GM19025 (cell line): Measurements from ENCODE around the gene TC2N.
A peak's percentile ranks its signal among the peaks of the same experiment; 100 is the strongest.
"Not testable (repeated sequence)": the region's sequence is repeated elsewhere in the genome, so short reads cannot be mapped to it uniquely, and the experiment has no call there.

Experiments used
- ATAC-seq: cut with Tn5 transposase; IDR thresholded peaks from one replicate; pipeline ENCODE4 v1.9.1; 2021; ENCODE audit warnings: mild to moderate bottlenecking, low read depth, moderate library complexity; ENCODE audit not compliant: unreplicated experiment

Gene TC2N

DNA sequence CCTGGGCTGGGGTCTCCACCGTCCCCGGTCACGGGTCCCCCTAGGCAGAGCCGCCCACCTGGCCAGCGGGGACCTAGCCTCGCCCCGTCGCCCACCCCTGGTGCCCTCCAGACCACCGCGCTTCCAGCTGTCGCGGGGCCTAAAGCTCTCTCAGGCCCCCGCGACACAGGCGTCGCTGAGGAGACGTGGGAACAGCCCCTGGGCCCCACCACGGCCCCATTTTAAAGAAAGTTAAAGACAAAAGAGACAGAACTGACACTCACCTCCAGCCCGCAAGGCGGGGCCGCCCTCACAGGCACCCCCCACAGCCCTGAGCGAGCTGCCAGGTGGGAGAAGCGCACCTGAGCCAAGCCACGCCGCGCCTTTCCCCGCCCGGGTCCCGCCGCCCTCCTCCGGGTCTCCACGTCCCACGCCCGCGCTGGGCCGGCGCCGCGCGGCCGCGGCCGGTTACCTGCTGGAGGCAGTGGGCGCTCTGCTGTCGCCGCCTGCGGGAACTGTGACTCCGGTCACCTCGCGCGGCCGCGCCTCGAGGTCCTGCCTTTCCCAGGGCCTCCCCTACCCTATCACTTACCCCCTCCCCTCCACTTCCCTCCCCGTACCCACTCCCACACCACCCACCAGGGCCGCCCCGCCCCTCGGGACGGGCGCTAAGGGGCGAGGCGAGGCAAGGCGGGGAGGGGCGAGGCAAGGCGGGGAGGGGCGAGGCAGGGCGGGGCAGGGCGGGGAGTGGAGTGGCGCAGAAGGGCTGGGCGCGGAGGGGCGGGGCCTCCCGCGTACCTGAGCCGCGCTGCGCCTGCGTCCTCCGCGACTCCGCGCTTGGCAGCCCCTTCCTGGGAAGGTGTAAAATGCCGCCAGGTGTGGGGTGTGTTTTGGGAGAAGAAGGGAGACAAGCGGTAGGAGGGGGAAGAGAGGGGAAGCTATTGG, 31.2 kb downstream of the TC2N start:
- peak; percentile 54 for ATAC-seq

DNA sequence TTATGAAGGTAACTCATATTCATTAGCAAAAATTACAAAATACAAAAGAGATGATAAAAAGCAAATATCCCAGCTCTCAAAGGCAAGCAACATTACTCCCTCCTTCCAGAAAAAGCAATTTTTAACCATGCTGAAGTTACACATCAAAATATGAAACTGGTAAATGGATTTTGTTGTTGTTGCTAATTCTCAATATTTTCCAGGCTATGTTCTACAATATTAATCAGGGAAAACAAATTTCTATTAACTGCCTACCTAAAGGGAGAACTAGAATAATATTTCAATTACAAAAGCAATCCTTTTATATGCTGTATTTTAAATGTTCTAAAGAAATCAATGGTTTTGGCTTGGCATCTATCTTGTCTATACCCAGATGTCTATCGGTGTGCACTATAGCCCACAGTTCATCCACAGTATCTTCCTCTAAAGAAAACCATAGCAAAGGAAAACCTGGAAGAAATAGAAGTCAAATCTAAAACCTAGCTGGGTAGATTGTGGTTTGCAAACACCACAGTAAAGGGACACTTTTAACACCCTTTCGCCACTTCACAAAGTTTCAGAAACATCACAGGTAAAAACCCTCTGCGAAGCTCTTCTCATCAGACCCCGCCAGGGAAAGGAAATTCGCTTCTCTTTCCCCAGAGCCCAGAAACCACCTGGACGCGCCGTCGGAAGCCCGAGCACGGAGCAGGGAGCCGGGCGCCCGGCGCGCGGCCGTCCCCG, 32.0 kb downstream of the TC2N start:
- peak; percentile 17 for ATAC-seq

DNA sequence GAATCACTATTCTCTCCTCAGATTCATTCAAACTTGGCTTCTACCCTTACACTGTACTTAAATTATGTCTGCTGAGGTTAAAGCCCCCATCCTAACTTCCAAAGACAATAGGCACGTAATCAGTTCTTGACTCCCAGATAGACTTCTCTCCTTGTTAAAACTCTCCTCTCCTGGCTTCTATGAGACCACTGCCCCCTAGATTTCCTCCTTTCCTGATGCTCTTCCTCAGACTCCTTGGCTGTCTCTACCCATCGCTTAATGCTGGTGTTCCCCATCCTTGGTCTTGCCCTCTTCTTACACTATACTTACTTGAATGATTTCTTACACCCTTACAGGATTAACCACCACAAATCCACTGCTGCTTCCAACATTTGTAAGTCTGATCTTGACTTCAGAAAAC, 32.8 kb downstream of the TC2N start:
- ATAC-seq = no peak

DNA sequence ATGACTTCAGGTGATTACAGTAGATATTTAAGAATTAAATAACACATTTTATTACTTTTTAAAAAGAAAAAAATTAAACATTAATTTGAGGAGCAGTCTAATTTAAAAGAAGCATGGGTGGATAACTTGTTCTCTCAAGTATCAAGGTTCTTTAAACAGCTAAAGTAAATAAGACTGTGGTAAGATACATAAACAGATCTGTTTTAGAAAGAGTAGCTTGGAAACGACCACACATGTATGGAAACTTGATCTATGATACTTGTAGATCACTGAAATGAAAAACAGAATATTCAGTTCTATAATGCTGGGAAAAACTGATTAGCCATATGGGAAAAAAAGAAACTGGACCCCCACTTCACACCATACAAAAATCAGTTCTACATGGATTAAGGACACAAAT, 36.0 kb downstream of the TC2N start:
- ATAC-seq = no peak

DNA sequence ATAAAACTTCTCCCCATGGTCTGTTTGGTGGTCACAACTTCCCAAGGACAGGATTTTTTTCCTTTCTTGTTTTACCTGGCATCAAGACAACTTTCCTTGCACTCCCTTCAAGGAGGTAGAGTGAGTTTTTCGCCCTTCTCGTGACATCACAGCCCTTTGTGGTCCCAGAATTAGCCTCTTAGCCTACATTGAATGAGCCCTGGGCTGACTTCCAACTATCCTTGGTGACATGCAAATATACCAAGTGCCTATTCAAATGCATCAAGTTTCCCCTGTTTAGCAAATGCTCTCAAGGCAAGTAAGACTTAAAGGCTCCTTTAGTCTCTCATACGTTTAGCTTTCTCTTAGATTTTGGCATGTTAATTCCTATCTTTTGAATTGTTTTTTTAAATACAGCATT, 36.6 kb downstream of the TC2N start:
- ATAC-seq = peak; percentile 77

DNA sequence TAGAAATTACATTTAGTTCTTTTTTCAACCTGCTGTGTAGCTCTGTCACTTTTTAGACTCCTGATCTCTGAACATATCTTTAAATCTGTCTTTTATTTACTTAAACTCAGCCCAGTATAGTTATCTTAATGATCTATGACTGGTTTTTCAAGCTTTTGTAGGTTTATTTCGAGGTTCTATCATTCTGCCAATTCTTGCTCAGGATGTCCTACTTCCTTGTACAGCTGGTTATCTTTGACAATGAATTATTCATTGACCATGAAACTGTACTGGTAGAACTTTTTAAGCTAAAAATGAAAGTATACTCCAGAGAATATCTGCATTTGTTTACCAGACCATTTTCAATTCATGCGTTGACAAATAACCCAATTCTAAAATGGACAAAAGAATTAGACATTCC, 37.8 kb downstream of the TC2N start:
- no peak for ATAC-seq

DNA sequence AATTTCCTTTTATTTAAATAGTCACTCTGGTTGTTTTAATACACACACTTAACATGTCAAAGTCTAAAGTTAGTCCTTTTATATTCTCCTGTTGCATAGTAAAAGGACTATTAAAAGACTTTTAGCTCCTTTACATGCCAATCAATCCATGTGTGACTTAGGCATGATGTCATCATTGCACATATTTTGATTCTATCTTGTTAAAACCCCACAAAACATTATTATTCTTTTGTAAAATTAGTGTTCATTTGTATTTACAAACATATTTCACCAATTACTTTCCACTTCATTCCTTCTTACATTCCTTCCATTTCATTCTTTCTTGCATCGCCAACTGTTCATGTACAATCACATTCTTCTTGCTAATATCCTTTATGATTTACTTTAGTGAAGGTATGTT, 39.6 kb downstream of the TC2N start:
- no peak for ATAC-seq

DNA sequence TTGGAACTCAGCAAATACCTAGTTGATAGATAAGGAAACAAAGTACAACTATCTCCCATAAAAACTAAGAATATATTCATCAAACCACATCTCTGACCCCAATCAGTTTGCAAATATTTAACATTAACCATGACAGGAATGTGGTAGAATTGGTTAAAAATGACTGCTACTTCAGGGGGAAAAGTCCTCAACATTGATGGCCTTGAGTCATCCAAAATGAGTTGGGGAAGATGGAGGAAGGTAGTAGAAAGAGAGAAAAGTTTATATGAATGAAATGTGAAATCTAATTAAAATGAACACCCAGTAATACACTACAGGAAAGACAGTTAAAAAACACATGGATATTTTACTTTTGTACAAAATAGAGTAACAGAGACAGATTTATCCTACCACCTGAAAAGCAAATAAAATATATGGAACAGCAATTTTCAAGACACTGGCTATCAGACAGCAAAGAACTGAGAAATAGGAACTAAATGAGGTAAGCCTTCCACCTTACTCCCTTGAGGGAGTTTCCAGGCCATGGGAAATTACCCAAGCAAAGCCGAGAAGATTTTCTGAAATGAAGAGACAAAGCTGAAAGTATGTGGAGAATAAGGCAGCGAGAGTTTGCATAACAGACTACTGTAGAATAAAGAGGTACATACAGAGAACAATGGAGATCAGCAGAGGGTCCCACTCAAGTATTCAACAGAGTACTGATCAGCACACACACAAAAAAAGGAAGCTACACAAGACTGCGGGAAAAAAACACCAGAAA, 49.6 kb downstream of the TC2N start:
- no peak for ATAC-seq

DNA sequence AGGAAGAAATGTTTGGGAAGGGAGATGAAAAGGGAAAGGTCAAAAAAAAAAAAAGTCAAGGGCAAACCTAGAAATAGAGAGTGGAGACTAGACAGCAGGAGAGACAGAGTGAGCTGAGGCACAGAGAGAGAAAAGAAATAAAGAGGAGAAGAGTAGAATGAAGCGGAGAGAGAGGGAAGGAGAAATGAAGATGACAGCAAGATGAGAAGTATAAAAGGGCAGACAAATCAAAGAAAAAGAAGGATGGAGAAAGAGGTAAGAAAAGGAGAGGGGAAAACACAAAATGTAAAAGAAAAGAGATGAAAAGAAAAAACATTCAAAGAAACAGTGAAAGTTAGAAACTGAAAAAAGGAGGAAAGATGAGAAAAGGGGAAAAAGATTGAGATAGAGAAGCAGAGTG, 53.0 kb downstream of the TC2N start:
- no peak for ATAC-seq

DNA sequence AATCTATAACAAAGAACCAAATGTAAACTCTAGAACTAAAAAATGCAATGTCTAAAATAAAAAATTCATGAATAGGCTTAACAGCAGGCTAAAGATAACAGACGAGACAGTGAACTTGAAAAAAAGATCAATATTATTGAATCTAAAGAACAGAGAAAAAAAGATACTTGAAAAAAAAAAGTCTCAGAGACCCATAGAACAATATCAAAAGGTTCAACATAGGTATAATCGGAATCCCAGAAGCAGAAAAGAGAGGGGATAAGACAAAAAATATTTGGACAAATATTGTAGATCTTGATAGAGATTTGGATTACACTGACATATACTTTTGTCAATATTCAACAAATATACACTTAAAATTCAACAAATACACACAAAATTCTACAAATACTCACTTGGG, 56.6 kb downstream of the TC2N start:
- no peak for ATAC-seq

DNA sequence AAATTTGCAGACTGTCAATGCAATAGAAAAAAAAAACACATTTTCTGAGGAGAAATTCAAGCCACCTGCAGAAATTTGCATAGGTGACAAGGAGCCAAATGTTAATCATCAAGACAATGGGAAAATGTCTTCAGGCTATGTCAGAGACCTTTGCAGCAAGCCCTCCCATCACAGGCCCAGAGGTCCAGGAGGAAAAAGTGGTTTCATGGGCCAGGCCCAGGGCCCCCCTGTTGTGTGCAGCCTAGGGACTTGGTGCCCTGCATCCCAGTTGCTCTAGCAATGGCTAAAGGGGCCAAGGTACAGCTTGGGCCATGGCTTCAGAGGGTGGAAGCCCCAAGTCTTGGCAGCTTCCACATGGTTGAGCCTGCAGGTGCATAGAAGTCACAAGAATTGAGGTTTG, 60.6 kb downstream of the TC2N start:
- no peak for ATAC-seq

DNA sequence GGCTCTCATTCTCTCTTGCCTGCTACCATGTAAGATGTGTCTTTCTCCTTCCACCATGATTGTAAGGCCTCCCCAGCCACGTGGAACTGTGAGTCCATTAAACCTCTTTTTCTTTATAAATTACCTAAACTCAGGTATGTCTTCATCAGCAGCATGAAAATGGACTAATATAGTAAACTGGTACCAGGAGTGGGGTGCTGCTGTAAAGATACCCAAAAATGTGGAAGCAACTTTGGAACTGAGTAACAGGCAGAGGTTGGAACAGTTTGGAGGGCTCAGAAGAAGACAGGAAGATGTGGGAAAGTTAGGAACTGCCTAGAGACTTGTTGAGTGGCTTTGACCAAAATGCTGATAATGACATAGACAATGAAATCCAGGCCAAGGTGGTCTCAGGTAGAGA, 61.2 kb downstream of the TC2N start:
- ATAC-seq = not testable (repeated sequence)

DNA sequence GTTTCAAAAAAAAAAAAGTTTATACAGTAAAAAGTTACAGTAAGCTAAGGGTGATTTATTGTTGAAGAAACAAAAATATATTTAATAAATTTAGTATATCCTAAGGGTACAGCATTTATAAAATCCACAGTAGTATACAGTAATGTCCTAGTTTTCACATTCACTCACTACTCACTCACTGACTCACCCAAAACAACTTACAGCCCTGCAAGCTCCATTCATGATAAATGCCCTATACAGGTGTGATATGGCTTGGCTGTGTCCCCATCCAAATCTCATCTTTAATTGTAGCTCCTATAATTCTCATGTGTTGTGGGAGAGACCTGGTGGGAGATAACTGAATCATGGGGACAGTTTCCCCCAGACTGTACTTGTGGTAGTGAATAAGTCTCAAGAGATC, 61.7 kb downstream of the TC2N start:
- no peak for ATAC-seq

DNA sequence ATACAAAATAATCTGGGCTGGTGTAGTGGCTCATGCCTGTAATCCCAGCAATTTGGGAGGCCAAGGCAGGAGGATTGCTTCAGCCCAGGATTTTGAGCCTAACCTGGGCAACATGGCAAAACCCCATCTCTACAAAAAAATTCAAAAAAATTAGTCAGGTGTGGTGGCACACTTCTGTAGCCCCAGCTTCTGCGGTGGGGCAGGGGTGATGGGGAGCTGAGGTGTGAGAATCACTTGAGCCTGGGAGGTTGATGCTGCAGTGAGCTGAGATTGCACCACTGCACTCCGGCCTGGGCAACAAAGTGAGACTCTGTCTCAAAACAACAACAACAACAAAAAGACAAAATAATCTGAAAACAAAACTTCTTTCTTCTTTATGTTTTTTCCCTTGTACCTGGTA, 66.0 kb downstream of the TC2N start:
- no peak for ATAC-seq

DNA sequence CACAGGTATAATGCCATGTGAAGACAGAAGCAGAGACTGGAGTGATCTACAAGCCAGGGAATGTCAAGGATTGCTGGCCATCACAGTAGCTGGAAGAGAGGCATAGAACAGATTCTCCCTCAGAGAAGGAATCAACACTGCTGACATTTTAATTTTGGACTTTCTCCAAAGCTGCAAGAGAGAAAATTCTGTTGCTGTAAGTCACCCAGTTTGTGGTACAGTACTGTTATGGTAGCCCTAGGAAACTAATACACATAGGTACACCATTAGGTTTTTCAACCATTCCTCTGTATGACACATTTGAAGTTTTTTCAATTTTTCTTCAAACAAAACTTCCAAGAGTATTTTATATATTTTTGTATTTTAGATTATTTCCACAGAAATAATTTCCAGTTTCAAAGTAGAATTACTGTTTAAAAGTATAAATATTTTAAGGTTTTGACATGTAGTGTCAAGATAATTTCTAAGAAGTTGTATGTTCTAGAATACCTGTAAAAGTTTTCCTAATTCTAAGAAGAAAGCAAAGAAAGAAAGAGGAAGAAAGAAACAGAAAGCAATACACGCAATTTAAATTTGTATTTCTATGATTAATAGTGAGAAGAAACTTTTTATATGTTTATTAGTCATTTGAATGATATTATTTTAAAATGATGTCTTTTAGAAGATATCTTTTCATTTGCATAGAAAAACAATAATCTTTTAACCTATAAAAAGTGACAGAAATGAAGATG, 70.6 kb downstream of the TC2N start:
- no peak for ATAC-seq

DNA sequence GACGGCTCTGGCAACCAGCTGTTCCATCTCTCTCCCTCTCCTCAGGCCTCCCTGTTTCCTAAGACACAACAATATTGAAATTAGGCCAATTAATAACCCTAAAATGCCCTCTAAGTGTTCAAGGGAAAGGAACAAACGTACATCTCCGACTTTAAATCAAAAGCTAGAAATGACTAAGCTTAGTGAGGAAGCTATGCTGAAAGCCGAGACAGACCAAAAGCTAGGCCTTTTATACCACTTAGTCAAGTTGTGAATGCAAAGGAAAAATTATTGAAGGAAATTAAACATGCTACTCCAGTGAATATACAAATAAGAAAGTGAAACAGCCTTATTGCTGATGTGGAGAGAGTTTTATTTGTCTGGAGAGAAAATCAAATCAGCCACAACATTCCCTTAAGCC, 73.6 kb downstream of the TC2N start:
- ATAC-seq = no peak

DNA sequence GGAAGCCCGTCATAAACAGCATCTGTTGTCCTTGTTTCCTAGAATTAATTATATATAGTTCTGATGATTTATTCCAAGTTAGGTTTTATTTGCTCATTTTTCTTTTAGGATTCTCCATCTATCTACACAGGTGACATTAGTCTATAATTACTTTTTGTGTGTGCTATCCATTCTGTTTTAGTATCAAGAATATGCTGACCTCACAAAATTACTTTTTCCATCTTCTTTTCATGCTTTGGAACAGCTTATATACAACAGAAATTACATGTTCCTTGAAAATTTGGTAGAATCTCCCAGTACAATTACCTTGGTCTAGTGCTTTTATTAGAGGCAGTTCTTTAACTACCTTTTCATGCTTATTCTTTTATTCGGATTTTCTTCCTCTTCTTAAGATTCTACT, 81.1 kb downstream of the TC2N start:
- ATAC-seq = no peak

DNA sequence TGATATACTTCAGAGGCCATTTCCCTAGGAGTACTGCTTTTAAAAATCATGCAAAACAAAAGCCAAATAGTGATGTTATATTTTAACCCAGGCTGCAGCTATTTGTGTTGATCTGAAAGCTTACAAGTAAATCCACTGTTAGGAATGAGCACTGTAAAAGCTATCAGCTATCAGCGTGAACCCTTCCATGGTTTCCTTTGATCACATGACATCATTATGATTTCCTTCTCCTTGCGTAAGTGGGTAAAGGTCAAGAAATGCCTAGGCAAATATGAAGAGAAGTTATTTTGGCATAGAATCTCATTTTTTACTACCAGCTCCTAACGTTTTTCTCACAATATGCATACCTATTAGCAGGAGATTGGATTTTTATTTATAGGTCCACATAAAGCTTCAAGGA, 86.9 kb downstream of the TC2N start:
- ATAC-seq = no peak

DNA sequence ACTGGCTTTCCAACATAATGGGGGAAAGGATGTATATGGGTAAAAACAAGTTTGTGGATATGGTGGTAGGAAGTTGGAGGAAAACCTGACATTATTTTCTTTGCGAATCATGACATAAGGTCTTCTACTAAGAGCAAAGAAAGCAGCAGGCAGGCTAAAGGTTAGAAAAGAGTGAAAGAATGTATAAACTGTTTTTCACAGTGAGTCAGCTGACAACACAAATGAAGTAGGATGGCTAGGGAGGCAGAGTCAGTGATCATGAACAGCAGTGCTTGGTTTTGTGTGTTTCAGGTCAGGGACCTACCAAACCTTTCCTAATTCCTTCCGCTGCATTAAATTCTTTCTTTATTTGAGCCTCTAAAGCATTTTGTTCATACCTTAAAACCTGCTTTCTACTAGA, 89.1 kb downstream of the TC2N start:
- no peak for ATAC-seq
